H1 (cell line): ENCODE measurements around the gene HSF5. TPM values are rescaled to one million over a fixed set of nuclear protein-coding genes. Genes with fewer than 3 reads are reported as not detected.

Experiments used
- CTCF ChIA-PET: fragments of 300-600 bp; sonication (Branson Sonifier 250); formaldehyde crosslinking; loops from one replicate; lab custom pipeline; 2021; ENCODE audit not compliant: partially characterized antibody; lab: Charles Lee
- POLR2A ChIA-PET: fragments of 300-600 bp; sonication (Branson Sonifier 250); formaldehyde crosslinking; loops from one replicate; lab custom pipeline; 2021; ENCODE audit warnings: inconsistent platforms; ENCODE audit not compliant: partially characterized antibody; lab: Charles Lee
- DNase-seq, 2 experiments: peaks; one replicate each; pipeline versions ENCODE4 v3.0.0 to v3.0.0-alpha.2; 2010 to 2022; ENCODE audit warnings: low spot score in 2 of 2, low read depth in 1 of 2, mixed read lengths in 1 of 2
- FAIRE-seq: peaks from 2 replicates; lab custom pipeline; 2011; peaks lifted over from hg19 to GRCh38; lab: Jason Lieb, UNC
- H2AFZ ChIP-seq: 2 replicates; pipeline ENCODE4 v1.8.1; 2012; ENCODE audit warnings: low read length, inconsistent platforms
- H2AK5ac ChIP-seq: 2 replicates; pipeline ENCODE4 v1.6.1; 2013; ENCODE audit warnings: low read depth, low read length
- H2BK120ac ChIP-seq: replicated peaks from 2 replicates; pipeline ENCODE3; 2013; ENCODE audit warnings: low read depth, low read length, inconsistent platforms
- H2BK12ac ChIP-seq: 2 replicates; pipeline ENCODE4 v1.6.1; 2013; ENCODE audit warnings: low read depth, low read length
- H2BK15ac ChIP-seq: 2 replicates; pipeline ENCODE4 v1.6.1; 2013; ENCODE audit warnings: low read length
- H2BK20ac ChIP-seq: 2 replicates; pipeline ENCODE4 v1.6.1; 2013; ENCODE audit warnings: low read length
- H2BK5ac ChIP-seq: 2 replicates; pipeline ENCODE4 v1.6.1; 2013; ENCODE audit warnings: low read depth, low read length
- H3K14ac ChIP-seq: 2 replicates; pipeline ENCODE4 v1.6.1; 2013; ENCODE audit warnings: inconsistent platforms; ENCODE audit not compliant: insufficient read length
- H3K18ac ChIP-seq: 2 replicates; pipeline ENCODE4 v1.6.1; 2013; ENCODE audit warnings: low read length; ENCODE audit errors: extremely low read depth
- H3K23ac ChIP-seq: 2 replicates; pipeline ENCODE4 v1.6.1; 2013; ENCODE audit warnings: inconsistent platforms; ENCODE audit not compliant: insufficient read length
- H3K23me2 ChIP-seq: 2 replicates; pipeline ENCODE4 v1.6.1; 2013; ENCODE audit warnings: low read depth, low read length
- H3K27ac ChIP-seq: 2 replicates; pipeline ENCODE4 v1.6.1; 2011; ENCODE audit warnings: low read depth, low read length, inconsistent platforms
- H3K27me3 ChIP-seq, 4 experiments: replicated peaks in 1 of 4; 1 replicate in 1 of 4; 2 replicates in 3 of 4; pipeline versions ENCODE4 v1.6.1 to v1.8.1; 2011 to 2013; ENCODE audit warnings: low read length in 3 of 4, mild to moderate bottlenecking in 3 of 4, inconsistent platforms in 2 of 4, mixed read lengths in 2 of 4, moderate library complexity in 1 of 4; ENCODE audit not compliant: control insufficient read depth in 3 of 4, insufficient read depth in 3 of 4; ENCODE audit errors: extremely low read depth in 1 of 4
- H3K36me3 ChIP-seq, 4 experiments: 2 replicates each; pipeline versions ENCODE4 v1.6.1 to v1.8.1; 2011 to 2013; ENCODE audit warnings: mild to moderate bottlenecking in 4 of 4, low read length in 3 of 4, moderate library complexity in 2 of 4, control low read depth in 1 of 4, inconsistent platforms in 1 of 4; ENCODE audit not compliant: insufficient read depth in 4 of 4, control insufficient read depth in 2 of 4
- H3K4ac ChIP-seq: replicated peaks from 2 replicates; pipeline ENCODE3; 2013; ENCODE audit warnings: low read length, low read depth, mixed read lengths, inconsistent platforms; ENCODE audit not compliant: insufficient read length
- H3K4me1 ChIP-seq, 4 experiments: replicated peaks in 1 of 4; 1 replicate in 1 of 4; 2 replicates in 3 of 4; pipeline versions ENCODE4 v1.6.1 to v1.8.1; 2011 to 2013; ENCODE audit warnings: low read length in 3 of 4, inconsistent platforms in 2 of 4, mixed read lengths in 1 of 4; ENCODE audit not compliant: insufficient read depth in 4 of 4, control insufficient read depth in 3 of 4
- H3K4me2 ChIP-seq, 2 experiments: 2 replicates each; pipeline versions ENCODE4 v1.6.1 to v1.8.1; 2011 to 2013; ENCODE audit warnings: low read depth in 2 of 2, low read length in 2 of 2, control low read depth in 1 of 2, inconsistent platforms in 1 of 2, mild to moderate bottlenecking in 1 of 2; ENCODE audit not compliant: insufficient read depth in 1 of 2
- H3K4me3 ChIP-seq, 4 experiments: fragments of 200-600, 300-600 bp in 1 of 4; sonication (generic), shearing (Covaris generic), sonication (Bioruptor Twin) in 1 of 4; 2 replicates each; pipeline versions ENCODE4 v1.5.1 to v1.8.1; 2011 to 2016; ENCODE audit warnings: low read length in 4 of 4, low read depth in 3 of 4, control low read depth in 2 of 4, inconsistent platforms in 2 of 4, mild to moderate bottlenecking in 2 of 4, mixed read lengths in 1 of 4, moderate library complexity in 1 of 4; ENCODE audit not compliant: insufficient read depth in 2 of 4; ENCODE audit errors: extremely low read depth in 1 of 4
- H3K56ac ChIP-seq: replicated peaks from 2 replicates; pipeline ENCODE3; 2013; ENCODE audit warnings: low read depth, mild to moderate bottlenecking, mixed read lengths, low read length, inconsistent platforms; ENCODE audit not compliant: insufficient read length
- H3K79me1 ChIP-seq: 2 replicates; pipeline ENCODE4 v1.6.1; 2013; ENCODE audit warnings: low read depth, low read length, control low read depth
- H3K79me2 ChIP-seq, 2 experiments: 2 replicates each; pipeline versions ENCODE4 v1.6.1 to v1.8.1; 2012 to 2013; ENCODE audit warnings: low read length in 2 of 2, mild to moderate bottlenecking in 2 of 2, inconsistent platforms in 1 of 2; ENCODE audit not compliant: insufficient read depth in 2 of 2, control insufficient read depth in 1 of 2
- H3K9ac ChIP-seq, 4 experiments: replicated peaks in 1 of 4; 1 replicate in 1 of 4; 2 replicates in 3 of 4; pipeline versions ENCODE4 v1.6.1 to v1.8.1; 2011 to 2013; ENCODE audit warnings: low read depth in 3 of 4, low read length in 3 of 4, control low read depth in 2 of 4, mild to moderate bottlenecking in 2 of 4, moderate library complexity in 2 of 4, inconsistent platforms in 1 of 4; ENCODE audit errors: extremely low read depth in 1 of 4
- H3K9me3 ChIP-seq, 2 experiments: 2 replicates each; pipeline versions ENCODE4 v1.6.1 to v1.8.1; 2012 to 2013; ENCODE audit warnings: mild to moderate bottlenecking in 2 of 2, moderate library complexity in 2 of 2, control low read depth in 1 of 2, inconsistent platforms in 1 of 2, low read depth in 1 of 2, low read length in 1 of 2, mixed read lengths in 1 of 2; ENCODE audit not compliant: insufficient read depth in 2 of 2
- H4K20me1 ChIP-seq, 2 experiments: replicated peaks in 1 of 2; 2 replicates each; pipeline versions ENCODE3 to v1.8.1; 2011 to 2013; ENCODE audit warnings: inconsistent platforms in 2 of 2, low read length in 2 of 2, mild to moderate bottlenecking in 1 of 2; ENCODE audit not compliant: insufficient read depth in 2 of 2, control insufficient read depth in 1 of 2
- H4K5ac ChIP-seq: 2 replicates; pipeline ENCODE4 v1.6.1; 2013; ENCODE audit warnings: low read length, low read depth, mixed read lengths, inconsistent platforms; ENCODE audit not compliant: insufficient read length
- H4K8ac ChIP-seq: 2 replicates; pipeline ENCODE4 v1.8.0; 2013; ENCODE audit warnings: mild to moderate bottlenecking, moderate library complexity, low read length, inconsistent platforms; ENCODE audit not compliant: insufficient read depth; ENCODE audit errors: extremely low read depth
- H4K91ac ChIP-seq: replicated peaks from 2 replicates; pipeline ENCODE3; 2013; ENCODE audit warnings: low read length, mixed read lengths, inconsistent platforms; ENCODE audit not compliant: insufficient read length
- ASH2L ChIP-seq: fragments of 200-600, 300-600 bp; sonication (generic); IDR thresholded peaks from one replicate; pipeline ENCODE4 v1.7.1; 2017; ENCODE audit warnings: low read length
- ATF3 ChIP-seq: IDR thresholded peaks from 2 replicates; pipeline ENCODE4 v1.6.1; 2011; ENCODE audit warnings: low read depth, mild to moderate bottlenecking, low read length; ENCODE audit not compliant: insufficient read depth
- BACH1 ChIP-seq: IDR thresholded peaks from 2 replicates; pipeline ENCODE4 v1.6.1; 2012; ENCODE audit warnings: low read length, improper control_type of control experiment
- CBX8 ChIP-seq: fragments of 300-800, 300-1000 bp; sonication (generic); IDR thresholded peaks from 2 replicates; pipeline ENCODE4 v1.7.1; 2016; ENCODE audit warnings: low read depth, low read length, borderline replicate concordance
- CEBPB ChIP-seq: IDR thresholded peaks from 2 replicates; pipeline ENCODE4 v1.6.1; 2012; ENCODE audit warnings: low read depth, low read length
- CTBP2 ChIP-seq: IDR thresholded peaks from 2 replicates; pipeline ENCODE4 v1.7.0; 2011; ENCODE audit warnings: borderline replicate concordance, mild to moderate bottlenecking, moderate library complexity, mixed read lengths, low read length; ENCODE audit not compliant: insufficient read depth, insufficient read length
- EGR1 ChIP-seq: IDR thresholded peaks from 2 replicates; pipeline ENCODE4 v1.6.1; 2011; ENCODE audit warnings: low read depth, low read length, borderline replicate concordance
- JUND ChIP-seq: IDR thresholded peaks from 2 replicates; pipeline ENCODE4 v1.6.1; 2011; ENCODE audit warnings: mild to moderate bottlenecking, improper control_type of control experiment, low read length
- KDM5A ChIP-seq: fragments of 200-600 bp; IDR thresholded peaks from 2 replicates; pipeline ENCODE4 v1.7.1; 2012; ENCODE audit warnings: mild to moderate bottlenecking, low read length, inconsistent platforms, mixed read lengths
- POU5F1 ChIP-seq: IDR thresholded peaks from 2 replicates; pipeline ENCODE4 v1.6.1; 2011; ENCODE audit warnings: low read depth, mild to moderate bottlenecking, low read length, moderate library complexity
- RFX5 ChIP-seq: IDR thresholded peaks from 2 replicates; pipeline ENCODE4 v1.6.1; 2011; ENCODE audit warnings: low read depth, low read length, improper control_type of control experiment, borderline replicate concordance
- SIX5 ChIP-seq: IDR thresholded peaks from 2 replicates; pipeline ENCODE4 v1.6.1; 2011; ENCODE audit warnings: mild to moderate bottlenecking, low read depth, low read length
- SP1 ChIP-seq: IDR thresholded peaks from 2 replicates; pipeline ENCODE4 v1.6.1; 2011; ENCODE audit warnings: low read depth, low read length
- SP2 ChIP-seq: IDR thresholded peaks from 2 replicates; pipeline ENCODE4 v1.6.1; 2012; ENCODE audit warnings: mild to moderate bottlenecking, low read length, inconsistent platforms
- SUZ12 ChIP-seq: fragments of 200-600 bp; sonication (generic); IDR thresholded peaks from 2 replicates; pipeline ENCODE4 v1.6.1; 2012; ENCODE audit warnings: mild to moderate bottlenecking, inconsistent platforms, low read length, moderate library complexity, mixed read lengths
- YY1 ChIP-seq: IDR thresholded peaks from 2 replicates; pipeline ENCODE4 v1.6.1; 2011; ENCODE audit warnings: low read depth, mild to moderate bottlenecking, low read length
- WGBS, 2 experiments: shearing (Covaris generic) in 1 of 2; methylation state at CpG; one replicate each; pipeline versions ENCODE4 v1.1.6 to v1.1.7; 2013 to 2015; ENCODE audit warnings: low lambda C conversion rate in 2 of 2, mixed read lengths in 2 of 2, inconsistent platforms in 1 of 2, low coverage in 1 of 2, missing lambda C conversion rate in 1 of 2; ENCODE audit not compliant: insufficient replicate concordance in 2 of 2, insufficient coverage in 1 of 2, insufficient read length in 1 of 2; ENCODE audit errors: extremely low coverage in 1 of 2, missing lambda C conversion rate in 1 of 2; 5-methylcytosine and 5-hydroxymethylcytosine counted together
- polyA plus RNA-seq, 7 experiments: library from polyadenylated mRNA; depleted of rRNA in 3 of 7; stranded (reverse) in 5 of 7; unstranded in 2 of 7; fragments of >200 nt in 5 of 7; fragments of 200-250 nt in 2 of 7; gene quantifications; 1 replicate in 5 of 7; 2 replicates in 1 of 7; 4 replicates in 1 of 7; pipeline versions ENCODE4 v1.2.1 to v1.2.3, GENCODE V29; 2011 to 2013; ENCODE audit warnings: missing spikeins in 2 of 7, mixed read lengths in 2 of 7
- total RNA-seq: library from RNA; stranded (reverse); fragmentation: NEBNext Ultra II Directional; extraction: Animal tissue kit (Norgen Biotek cat#: 25700); gene quantifications from 2 replicates; pipeline ENCODE4 v1.2.1, GENCODE V29; 2021

Gene HSF5
- total and polyA plus RNA-seq, 2 of the 8 experiments (the other 6 are each of a cell fraction or from before 2014, with no cell fraction given) = not detected

- no peak for DNase-seq
- H3K27ac ChIP-seq = no peak overlapping the region
- no peaks in the 10 kb centered on the region for H3K23me2 ChIP-seq
- H3K9me3 ChIP-seq = no peaks in the 10 kb centered on the region
- no peaks in the 10 kb centered on the region for H3K79me1 ChIP-seq
- no peak overlapping the region for H3K9ac ChIP-seq
- H3K4me3 ChIP-seq = no peak overlapping the region
- H3K79me2 ChIP-seq = no peaks in the 10 kb centered on the region
- WGBS, 2 experiments = 83% methylated on average over 2 of the region's 2 CpGs; no CpG with 5 or more reads in 1 of the 2 experiments
- no peak overlapping the region for H2BK5ac ChIP-seq
- no peak overlapping the region for H3K14ac ChIP-seq
- H2BK120ac ChIP-seq = no peak overlapping the region
- no peaks in the 10 kb centered on the region for H3K36me3 ChIP-seq
- no peak overlapping the region for H4K91ac ChIP-seq
- peaks cover 0 to 2% of the 10 kb centered on the region in 2 experiments for H4K20me1 ChIP-seq
- no peak overlapping the region for H3K4ac ChIP-seq
- no peak overlapping the region for H2BK12ac ChIP-seq
- H3K4me2 ChIP-seq = no peak overlapping the region
- no peak overlapping the region for H2AFZ ChIP-seq
- no peak overlapping the region for H3K23ac ChIP-seq
- no peak overlapping the region for H3K18ac ChIP-seq
- H2BK15ac ChIP-seq = no peak overlapping the region
- no peak overlapping the region for H2AK5ac ChIP-seq
- H3K27me3 ChIP-seq = peaks cover 19 to 50% (median 38%) of the 10 kb centered on the region in 4 experiments; a peak in 6 of 7 replicates
- ChIA-PET CTCF (interaction anchor here (1.3 kb wide), 1 partner anchor 16 kb away, joined by 6 read pairs; the partner anchor contains the start of gene RNF43), POLR2A (no interaction called here)
- peaks cover 2 to 12% (median 8%) of the 10 kb centered on the region in 4 experiments; a peak in 4 of 7 replicates for H3K4me1 ChIP-seq
- FAIRE-seq = peak; percentile 28
- H4K5ac ChIP-seq = no peak overlapping the region
- no peak overlapping the region for H2BK20ac ChIP-seq
- no peak overlapping the region for H4K8ac ChIP-seq
- H3K56ac ChIP-seq = no peak overlapping the region
- no peak for TF ChIP-seq CEBPB
- TF ChIP-seq RFX5 = no peak
- no peak for TF ChIP-seq SP1
- no peak for TF ChIP-seq ATF3
- no peak for TF ChIP-seq POU5F1
- TF ChIP-seq BACH1 = no peak
- TF ChIP-seq CTBP2 = no peak
- TF ChIP-seq SUZ12 = no peak
- TF ChIP-seq CBX8 = no peak
- TF ChIP-seq ASH2L = no peak
- no peak for TF ChIP-seq YY1
- no peak for TF ChIP-seq SIX5
- no peak for TF ChIP-seq SP2
- no peak for TF ChIP-seq KDM5A
- TF ChIP-seq JUND = no peak
- TF ChIP-seq EGR1 = no peak
Measured at GRCh38 chr17:58401287-58401686, 86.9 kb downstream of the HSF5 start.
